ENCODE data around the gene TRAF2.

DNA sequence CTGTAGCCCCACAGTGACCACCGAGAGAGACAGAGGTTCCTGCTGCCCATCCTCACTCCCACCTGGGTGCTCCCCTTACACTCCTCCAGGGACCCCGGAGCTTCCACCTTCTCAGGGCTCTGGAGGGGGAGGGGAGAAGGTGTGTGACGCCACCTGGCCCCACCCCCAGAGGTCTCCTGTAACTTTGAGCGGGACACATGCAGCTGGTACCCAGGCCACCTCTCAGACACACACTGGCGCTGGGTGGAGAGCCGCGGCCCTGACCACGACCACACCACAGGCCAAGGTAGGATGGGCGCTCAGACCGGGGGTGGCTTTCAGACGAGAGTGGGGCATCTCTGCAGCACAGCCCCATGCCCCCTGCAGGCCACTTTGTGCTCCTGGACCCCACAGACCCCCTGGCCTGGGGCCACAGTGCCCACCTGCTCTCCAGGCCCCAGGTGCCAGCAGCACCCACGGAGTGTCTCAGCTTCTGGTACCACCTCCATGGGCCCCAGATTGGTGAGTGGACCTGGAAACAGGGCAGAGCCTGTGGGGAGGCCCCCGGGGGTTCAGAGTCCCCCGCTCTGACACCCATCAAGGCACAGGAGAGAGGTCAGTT is 29.7 kb upstream of the TRAF2 start:
- TF ChIP-seq, protein P1, sequence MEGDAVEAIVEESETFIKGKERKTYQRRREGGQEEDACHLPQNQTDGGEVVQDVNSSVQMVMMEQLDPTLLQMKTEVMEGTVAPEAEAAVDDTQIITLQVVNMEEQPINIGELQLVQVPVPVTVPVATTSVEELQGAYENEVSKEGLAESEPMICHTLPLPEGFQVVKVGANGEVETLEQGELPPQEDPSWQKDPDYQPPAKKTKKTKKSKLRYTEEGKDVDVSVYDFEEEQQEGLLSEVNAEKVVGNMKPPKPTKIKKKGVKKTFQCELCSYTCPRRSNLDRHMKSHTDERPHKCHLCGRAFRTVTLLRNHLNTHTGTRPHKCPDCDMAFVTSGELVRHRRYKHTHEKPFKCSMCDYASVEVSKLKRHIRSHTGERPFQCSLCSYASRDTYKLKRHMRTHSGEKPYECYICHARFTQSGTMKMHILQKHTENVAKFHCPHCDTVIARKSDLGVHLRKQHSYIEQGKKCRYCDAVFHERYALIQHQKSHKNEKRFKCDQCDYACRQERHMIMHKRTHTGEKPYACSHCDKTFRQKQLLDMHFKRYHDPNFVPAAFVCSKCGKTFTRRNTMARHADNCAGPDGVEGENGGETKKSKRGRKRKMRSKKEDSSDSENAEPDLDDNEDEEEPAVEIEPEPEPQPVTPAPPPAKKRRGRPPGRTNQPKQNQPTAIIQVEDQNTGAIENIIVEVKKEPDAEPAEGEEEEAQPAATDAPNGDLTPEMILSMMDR (IDR thresholded peaks at IDR 0.05): no peak
- no peak for TF ChIP-seq POLR2A (IDR thresholded peaks at IDR 0.05)
